Measurements from ENCODE around the gene PROB1.
"Not testable (repeated sequence)": the region's sequence is repeated elsewhere in the genome, so short reads cannot be mapped to it uniquely, and the experiment has no call there.

The PROB1 gene, protein sequence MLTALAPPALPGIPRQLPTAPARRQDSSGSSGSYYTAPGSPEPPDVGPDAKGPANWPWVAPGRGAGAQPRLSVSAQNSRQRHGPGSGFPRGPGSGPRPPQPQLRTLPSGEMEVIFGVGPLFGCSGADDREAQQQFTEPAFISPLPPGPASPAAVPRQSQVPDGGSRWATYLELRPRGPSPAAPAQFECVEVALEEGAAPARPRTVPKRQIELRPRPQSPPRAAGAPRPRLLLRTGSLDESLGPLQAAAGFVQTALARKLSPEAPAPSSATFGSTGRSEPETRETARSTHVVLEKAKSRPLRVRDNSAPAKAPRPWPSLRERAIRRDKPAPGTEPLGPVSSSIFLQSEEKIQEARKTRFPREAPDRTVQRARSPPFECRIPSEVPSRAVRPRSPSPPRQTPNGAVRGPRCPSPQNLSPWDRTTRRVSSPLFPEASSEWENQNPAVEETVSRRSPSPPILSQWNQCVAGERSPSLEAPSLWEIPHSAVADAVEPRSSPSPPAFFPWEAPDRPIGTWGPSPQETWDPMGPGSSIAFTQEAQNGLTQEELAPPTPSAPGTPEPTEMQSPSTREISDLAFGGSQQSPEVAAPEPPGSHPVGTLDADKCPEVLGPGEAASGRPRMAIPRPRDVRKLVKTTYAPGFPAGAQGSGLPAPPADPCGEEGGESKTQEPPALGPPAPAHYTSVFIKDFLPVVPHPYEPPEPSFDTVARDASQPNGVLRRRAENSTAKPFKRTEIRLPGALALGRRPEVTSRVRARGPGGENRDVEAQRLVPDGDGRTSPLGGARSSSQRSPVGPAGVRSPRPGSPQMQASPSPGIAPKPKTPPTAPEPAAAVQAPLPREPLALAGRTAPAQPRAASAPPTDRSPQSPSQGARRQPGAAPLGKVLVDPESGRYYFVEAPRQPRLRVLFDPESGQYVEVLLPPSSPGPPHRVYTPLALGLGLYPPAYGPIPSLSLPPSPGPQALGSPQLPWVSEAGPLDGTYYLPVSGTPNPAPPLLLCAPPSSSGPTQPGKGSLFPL

DNA sequence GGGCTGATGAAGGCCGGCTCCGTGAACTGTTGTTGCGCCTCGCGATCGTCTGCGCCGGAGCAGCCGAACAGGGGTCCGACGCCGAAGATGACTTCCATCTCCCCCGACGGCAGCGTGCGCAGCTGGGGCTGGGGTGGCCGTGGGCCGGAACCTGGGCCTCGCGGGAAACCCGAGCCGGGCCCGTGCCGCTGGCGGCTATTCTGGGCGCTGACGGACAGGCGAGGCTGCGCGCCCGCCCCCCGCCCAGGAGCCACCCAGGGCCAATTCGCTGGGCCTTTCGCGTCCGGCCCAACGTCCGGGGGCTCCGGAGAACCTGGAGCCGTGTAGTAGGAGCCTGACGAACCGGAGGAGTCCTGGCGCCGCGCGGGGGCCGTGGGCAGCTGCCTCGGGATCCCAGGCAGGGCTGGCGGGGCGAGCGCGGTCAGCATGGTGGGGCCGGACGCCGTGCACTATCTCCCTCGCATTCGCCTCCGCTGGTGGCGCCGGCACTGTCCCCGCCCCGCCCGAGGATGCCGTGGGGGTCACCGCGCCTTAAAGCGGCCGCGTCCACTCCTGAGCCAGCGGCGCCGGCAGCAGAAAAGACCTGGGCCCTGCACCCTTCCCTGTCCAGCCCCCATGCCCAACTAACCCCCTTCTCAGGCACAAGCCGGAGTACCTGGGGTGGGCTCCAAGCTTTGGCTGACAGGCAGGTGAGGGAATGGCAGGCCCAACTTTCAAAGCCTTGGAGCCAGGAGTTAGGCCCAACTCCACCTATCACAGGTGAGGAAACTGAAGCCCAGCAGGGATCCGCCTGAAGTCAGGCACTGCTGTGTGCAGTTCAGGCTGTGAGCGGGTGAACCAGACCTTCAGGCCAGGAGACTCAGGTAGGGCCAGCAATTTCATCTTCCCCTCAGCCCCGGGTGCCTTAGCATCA, at the start of gene PROB1:
Gene PROB1, minus strand, starts transcription at position 451 of the 913 bp plus-strand sequence. Its CDS starts 23 bp downstream, at position 428.
- no peak for DNase-seq

DNA sequence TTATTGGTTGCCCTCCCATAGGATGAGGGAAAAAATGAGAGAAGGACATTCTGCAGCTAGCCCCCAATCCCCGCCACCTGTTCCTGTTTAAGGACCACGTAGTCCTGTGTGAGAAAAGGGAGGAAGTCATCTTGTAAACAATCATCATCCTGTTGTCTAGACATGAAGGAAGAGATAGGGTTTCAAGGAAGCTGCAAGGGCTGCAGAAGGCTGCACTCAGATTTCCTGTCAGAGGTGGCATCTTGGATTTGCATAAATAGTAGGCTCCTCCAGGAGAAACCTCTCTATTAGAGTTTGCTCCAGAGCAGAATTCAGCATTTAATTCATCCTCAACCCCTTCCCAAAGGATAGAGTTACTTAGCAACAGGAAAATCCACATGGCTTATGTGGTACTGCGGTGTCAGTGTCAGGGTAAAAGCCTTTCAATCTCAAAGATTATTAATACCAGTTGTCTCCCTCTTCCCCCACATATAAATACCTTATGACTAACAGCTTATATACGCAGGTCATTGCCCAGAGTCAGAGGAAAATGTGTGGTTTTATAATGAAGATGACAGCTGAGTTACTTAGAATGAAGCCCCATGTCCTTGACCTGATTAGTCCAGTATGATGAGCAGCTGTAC, 49.0 kb upstream of the PROB1 start:
- DNase-seq: no peak

DNA sequence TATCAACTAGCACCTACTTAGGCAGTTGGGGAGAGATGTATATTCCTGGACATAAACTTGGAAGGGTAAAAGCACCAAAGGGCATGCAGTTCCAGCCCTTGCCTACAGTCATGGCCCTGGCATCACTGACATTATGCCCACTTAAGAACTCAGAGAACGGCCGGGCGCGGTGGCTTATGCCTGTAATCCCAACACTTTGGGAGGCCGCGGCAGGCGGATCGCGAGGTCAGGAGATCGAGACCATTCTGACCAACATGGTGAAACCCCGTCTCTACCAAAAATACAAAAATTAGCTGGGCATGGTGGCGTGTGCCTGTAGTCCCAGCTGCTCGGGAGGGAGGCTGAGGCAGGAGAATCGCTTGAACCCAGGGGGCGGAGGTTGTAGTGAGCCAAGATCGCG, 45.5 kb upstream of the PROB1 start:
- not testable (repeated sequence) for DNase-seq

DNA sequence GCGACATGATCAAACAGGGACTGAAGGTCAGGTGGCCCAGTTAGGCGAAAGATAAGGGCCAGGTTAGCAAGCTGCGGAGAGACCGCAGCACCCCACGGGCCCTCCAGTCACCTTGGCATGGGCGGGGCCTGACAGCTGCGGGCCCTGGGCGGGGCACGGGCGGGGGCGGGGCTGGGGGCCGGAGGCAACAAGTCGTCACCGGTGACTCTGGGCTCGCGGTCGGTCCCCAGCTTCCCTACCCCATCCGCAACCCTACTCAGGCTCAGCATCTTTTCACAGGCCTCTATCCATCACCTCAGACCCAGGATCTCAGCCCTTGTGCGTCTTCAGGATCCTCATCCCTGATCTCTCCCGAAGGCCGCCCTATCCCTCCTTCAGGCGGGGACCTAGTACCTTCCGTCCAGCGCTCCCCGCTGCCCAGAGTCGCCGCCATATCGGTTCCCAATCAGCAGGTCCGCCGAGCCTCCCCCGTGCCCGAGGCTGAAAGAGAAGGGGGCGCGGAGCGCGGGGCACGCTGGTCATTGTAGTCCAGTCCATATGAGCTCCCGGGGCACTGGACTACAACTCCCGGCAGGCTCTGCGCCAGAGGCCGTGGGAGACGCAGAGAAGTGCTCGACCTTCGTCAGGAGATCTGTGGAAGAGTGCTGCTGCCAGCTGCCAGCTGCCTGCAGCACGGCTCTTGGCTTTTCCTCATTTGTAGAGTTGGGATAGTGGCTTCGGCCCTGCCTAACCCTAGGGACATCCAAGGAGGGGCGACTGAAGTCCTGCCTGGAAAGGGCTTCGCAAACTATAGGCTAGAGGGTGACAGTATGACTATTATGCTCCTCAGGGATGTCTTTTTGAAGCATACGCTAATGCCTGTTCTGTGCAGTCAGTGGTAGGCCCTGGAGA, 44.4 kb upstream of the PROB1 start, which contains the start of gene DNAJC18:
Gene DNAJC18, minus strand, starts transcription at position 513 of the 891 bp plus-strand sequence. Its CDS starts 80 bp downstream, at position 433.
- DNase-seq: no peak

DNA sequence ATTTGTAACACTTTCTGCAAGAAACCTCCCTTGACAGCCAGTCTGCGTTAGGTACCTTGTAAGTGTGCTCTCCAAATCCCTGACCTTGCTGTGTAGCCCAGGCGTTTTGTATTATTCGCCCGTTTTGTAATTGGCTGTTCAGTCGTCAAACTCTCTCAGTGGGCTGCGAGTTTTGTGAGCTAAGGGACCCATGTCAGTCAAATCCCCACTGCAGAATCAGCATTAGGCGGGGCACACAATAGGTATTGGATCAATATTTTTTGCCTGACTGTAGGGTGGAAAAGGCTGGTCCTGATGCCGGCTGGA, 43.8 kb upstream of the PROB1 start:
- DNase-seq: no peak

DNA sequence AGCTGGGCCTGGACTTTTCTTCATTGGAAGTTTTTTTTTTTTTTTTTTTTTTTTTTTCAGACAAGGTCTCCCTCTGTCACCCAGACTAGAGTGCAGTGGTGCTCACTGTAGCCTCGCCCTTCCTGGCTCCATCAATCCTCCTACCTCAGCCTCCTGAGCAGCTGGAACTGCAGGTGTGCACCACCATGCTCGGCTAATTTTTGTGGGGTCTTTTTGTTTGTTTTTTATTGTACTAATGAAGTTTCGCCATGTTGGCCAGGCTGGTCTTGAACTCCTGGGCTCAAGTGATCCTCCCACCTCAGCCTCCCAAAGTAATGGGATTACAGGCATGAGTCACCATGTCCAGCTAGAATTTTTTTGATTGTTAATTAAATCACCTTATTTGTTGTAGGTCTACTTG, 40.8 kb upstream of the PROB1 start:
- DNase-seq: no peak

DNA sequence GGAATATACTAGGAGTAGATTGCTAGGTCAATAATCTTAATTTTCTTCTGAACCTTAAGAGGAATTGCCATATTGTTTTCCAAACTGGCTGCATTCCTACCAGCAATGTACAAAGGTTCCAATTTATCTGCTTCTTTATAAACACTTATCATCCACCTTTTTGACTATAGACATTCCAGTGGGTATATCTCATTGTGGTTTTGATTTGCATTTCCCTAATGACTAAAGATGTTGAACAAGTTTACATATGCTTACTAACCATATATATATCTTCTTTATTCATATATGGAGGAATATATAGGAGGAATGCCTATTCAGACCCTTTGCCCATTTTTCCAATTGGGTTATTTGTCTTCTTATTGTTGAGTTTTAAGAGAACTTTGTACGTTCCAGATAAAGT, 36.8 kb upstream of the PROB1 start:
- no peak for DNase-seq

DNA sequence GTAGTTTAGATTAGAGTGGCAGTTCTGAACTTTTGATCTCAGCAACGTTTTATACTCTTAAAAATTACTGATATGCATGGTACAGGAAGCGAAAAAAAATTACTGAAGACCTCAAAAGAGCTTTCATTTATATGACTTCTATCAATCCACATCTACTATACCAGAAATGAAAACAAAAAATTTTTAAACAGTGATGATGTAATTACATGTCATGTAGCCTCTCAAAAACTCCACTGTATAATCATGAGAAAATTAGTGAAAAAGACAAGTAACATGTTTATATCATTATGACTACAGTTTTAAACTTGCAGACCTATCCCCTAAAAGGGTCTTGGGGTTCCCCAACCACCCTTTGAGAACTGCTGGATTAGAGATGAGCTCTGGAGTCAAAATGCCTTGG, 35.1 kb upstream of the PROB1 start:
- no peak for DNase-seq

DNA sequence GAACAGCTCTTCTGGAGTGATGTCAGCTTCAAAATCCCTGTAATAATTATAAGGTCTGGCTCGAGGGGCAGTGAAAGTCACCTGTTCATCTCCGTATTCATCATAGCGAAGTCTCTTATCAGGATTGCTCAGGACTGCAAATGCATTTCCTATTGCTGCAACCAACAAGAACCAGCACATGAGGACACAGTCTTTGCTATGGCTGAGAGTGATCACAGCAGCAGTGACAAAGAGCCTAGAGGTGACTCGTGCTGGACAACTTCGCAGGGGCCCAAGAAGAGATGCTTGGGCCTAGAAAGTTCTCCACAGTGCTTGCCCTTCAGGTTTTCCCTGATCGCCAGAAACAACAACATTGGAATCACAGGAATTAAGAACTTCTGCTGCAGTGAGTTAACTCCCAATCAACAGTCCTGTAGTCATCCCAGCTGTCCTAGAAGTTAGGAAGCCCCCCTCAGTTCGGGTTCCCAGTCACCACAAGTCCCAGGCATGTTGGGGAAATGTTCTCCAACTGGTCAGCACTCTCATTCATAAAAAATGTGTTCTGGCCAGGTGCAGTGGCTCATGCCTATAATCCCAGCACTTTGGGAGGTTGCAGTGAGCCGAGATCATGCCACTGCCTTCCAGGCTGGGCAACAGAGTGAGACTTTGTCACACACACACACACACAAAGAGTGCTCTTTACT, 31.4 kb upstream of the PROB1 start:
- no peak for DNase-seq

DNA sequence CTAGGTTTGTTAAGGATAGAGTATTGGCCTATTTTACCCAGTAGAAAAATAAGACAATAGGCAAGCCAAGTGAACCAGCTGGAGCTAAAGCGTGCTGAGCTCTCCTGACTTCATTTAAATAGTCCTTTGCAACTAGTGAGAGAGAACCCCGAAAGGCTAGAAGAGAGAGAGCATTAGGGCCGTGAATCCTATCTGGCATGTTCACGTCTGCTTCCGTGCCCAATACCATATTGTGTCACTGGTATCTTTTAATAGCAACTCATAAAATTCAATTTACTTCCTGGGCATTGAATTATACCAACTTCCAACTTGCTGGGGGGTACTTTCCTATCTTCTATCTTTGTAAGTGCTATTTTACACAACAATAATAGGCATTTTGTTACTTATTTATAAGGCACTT, 30.6 kb upstream of the PROB1 start:
- no peak for DNase-seq

DNA sequence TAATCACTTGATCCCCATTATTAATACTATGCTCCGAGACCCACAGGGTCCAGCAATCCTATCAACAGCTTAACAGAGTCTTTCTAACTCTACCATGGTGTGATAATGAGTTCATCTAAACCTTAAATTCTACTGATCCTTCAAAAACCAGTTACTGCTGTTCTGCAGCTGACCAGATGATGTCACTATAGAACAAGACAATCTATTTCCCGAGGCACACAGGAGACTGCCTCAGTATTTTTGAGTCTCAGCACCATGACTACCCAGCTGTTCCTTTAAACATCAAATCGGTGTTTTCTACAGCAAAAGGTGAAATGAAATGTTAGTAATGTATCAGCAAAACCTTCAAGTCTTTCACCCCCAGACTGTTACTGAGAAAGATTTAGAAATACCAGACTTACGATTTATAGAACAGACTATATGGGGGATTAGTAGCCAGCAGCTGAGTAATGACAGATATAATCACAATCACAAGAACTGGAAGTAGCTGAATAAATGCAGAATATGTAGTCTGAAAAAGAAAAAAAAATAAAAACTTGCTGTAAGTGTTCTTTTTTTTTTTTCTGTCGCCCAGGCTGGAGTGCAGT, 27.5 kb upstream of the PROB1 start:
- no peak for DNase-seq

DNA sequence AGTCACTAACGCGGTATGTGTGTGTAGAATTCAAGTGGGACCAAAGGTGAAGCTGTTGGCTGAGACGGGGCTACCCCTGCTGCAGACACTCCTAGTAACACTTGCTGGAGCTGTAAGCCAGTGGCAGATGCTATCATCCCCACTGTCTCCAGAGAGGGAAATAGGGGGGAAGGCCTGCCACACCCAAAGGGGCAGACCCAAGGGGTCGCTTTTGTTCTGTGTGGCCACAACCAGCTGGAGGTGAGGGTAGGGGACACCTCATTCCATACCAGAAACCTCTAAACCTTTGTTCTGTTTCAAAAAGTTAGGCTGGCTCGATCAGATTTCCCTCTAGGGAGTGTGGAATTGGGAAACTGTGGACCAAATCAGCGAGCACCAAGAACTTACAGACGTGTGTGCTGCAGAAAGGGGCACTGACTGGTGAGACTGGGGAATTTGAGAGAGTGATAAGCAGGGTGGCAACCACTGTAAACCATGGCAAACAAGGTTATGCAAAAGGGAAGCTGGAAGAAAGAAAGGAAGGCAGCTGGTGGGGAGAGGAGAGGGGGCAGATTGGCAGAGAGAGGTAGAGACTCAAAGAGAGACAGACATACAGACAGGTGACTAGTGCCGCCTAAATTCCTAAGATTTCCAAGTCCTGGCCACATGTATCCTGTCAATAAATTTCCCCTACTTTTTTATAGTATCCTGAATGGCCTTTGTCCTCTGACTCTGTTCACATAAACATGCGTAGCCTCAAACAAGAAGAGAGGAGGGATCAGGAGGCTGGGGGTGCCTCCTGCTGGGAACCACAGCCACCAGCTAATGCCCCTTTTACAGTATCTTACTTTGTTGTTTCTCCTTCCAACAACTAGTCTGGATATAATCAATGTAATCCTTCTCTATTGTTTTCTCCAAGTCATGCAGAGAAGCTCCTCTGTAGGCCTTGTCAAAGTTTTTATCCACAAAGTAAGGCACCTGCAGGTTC, 24.6 kb upstream of the PROB1 start:
- DNase-seq: no peak

DNA sequence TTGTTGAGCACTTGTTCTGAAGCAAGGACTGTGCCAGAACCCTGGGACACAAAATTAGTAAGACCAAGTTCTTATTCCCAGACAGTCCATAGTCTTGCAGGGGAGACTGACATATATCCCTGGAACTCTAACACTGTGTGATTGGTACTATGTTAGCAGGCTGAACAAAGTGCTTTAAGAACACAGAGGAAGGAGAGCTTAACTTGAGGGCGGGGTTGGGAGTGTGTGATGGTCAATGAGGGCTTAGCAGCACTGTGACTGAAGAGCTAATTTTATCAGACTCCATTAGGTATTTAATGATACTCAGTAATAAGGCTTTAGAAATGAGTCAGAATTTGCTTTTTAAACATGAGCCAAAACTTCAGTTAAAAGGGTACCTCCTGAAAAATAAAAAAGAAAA, 23.9 kb upstream of the PROB1 start:
- DNase-seq: no peak

DNA sequence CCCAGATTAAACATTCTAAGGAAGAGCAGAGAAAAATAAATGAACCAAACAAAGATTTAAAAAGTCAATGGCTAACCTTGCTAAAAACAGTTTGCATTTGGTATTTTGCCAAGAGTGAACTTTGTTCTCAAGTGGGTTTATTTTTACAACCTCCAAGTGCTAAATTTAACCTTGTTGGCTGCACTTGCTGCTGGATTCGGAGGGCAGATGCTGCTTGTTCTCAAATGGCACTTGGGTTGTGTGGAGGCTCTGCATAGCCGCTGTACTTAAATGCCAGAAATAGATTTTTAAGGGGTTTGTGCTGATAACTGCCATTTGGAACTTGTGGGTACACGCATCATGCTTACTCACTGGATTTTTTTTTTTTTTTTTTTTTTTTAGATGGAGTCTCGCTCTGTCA, 22.3 kb upstream of the PROB1 start:
- no peak for DNase-seq

DNA sequence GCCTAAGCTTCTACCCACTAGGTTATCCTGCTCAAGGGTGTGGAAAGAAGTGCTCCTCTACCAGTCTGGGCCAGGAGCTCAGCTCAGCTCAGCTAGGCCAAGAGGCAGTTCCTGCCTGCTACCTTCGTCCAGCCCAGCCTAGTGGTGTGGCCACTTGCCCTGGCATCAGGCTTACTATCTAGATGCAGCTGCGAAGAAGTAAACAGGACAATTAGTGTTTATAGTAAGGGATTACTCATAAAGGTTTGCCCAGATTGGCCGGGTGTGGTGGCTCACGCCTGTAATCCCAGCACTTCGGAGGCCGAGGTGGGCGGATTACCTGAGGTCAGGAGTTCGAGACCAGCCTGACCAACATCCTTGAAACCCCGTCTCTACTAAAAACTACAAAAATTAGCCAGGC, 21.7 kb upstream of the PROB1 start:
- no peak for DNase-seq

DNA sequence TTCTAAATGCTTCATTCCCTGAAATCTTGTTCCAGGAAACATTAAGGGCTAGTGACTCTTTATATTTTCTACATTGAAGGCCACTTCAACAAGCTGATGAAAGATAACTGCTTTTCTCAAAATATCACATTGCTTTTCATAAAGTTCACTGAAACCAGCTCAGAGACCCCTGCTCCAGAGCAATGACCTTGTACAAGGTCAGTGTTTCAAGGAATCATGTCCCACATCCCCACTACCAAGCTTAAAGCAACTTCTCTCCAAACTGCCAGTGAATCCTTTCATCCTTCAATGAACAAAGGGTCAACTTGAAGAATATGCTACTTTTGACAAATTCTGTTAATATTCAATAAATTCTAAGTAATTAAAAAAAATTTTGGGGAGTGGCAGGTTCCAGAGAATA, 21.0 kb upstream of the PROB1 start:
- no peak for DNase-seq

DNA sequence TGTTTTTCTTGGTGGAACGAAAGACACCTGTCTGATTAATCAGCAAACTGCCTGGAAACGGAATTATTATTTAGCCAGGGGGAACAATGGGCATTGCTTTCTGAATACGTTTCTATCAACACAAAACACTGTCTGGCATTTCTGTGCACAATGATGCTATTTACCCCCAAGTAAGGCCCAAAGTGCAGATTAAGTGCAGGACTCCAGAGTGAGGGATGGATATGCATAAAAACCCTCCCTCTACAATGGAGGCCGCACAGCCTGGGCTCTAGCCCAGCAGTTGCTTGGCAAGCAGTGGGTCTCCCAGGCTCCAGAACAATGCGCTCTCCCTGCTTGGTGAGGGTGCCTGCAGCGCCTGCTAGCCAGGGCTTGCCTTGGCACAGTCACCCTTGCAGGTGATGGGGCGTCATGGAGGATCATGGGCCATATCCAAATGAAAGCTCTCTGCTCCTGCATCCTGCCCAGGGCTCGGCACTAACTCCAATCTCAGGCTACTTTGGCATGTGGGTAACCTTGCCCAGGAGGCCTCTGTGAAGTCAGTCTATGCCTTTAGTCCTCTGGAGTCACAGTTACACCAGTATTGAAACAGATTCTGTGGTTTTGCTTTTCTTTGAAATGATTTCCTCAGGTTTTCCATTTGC, 20.4 kb upstream of the PROB1 start:
- no peak for DNase-seq

DNA sequence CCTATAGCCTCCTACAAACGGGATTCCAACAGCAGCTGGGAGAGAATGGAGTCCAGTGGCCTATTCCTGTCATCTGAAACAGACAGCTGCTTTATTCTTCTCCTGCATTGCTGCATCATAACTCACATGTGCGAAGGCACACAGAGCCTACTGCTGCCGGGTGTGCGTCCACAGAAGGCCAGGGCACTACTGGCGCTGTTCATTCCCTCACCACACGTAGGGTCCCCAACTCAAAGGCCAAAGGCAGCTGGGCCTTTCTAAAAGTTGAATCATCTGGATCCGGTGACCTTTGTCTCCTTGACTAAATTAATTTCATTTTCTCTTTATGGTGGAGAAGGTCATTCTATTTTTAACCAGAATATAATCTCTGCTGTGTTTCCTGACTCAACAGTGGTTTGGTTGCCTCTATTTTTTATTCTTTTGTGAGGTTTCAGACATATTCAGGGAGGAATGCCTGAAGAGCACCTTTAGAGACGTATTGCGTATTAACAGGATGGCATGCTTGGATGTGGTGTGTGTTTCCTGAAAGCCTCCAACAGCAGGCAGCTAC, 19.8 kb upstream of the PROB1 start:
- DNase-seq: no peak

Measured in cortex of kidney (tissue), 1 donor.